Measurements from ENCODE around the gene YLPM1.
"Not testable (repeated sequence)": the region's sequence is repeated elsewhere in the genome, so short reads cannot be mapped to it uniquely, and the experiment has no call there.

The YLPM1 gene

GRCh38 chr14:74762917-74763802 is at the start of gene YLPM1:
YLPM1 (plus strand) TSS chr14:74763316; CDS start chr14:74763490, 174 bp downstream.
- peak; percentile 92 for DNase-seq

GRCh38 chr14:74713395-74713735 is 49.8 kb upstream of the YLPM1 start:
- DNase-seq: no peak

- DNase-seq: no peak
These were observed 42.6 kb upstream of the YLPM1 start for GRCh38 chr14:74720526-74720925.

- no peak for DNase-seq
These were observed 40.0 kb upstream of the YLPM1 start for GRCh38 chr14:74723134-74723533.

- DNase-seq: no peak
These were observed 30.7 kb upstream of the YLPM1 start for GRCh38 chr14:74732387-74732786.

- no peak for DNase-seq
These were observed 29.9 kb upstream of the YLPM1 start for GRCh38 chr14:74733221-74733620.

GRCh38 chr14:74735125-74735524 is 28.0 kb upstream of the YLPM1 start:
- no peak for DNase-seq

- DNase-seq: no peak
These were observed 25.3 kb upstream of the YLPM1 start for GRCh38 chr14:74737753-74738325.

- no peak for DNase-seq
These were observed 23.7 kb upstream of the YLPM1 start for GRCh38 chr14:74739293-74740030.

GRCh38 chr14:74747237-74747636 is 15.9 kb upstream of the YLPM1 start:
- no peak for DNase-seq

GRCh38 chr14:74754157-74754556 is 9.0 kb upstream of the YLPM1 start:
- no peak for DNase-seq

- DNase-seq: no peak
These were observed 8.2 kb upstream of the YLPM1 start for GRCh38 chr14:74754899-74755298.

GRCh38 chr14:74756326-74756725 is 6.8 kb upstream of the YLPM1 start:
- DNase-seq: no peak

- not testable (repeated sequence) for DNase-seq
These were observed 4.6 kb upstream of the YLPM1 start for GRCh38 chr14:74758505-74758904.

GRCh38 chr14:74763803-74764531 is 851 bp downstream of the YLPM1 start:
- DNase-seq: peak; percentile 39

GRCh38 chr14:74765721-74766120 is 2.6 kb downstream of the YLPM1 start:
- DNase-seq: no peak

GRCh38 chr14:74771399-74771798 is 8.3 kb downstream of the YLPM1 start:
- DNase-seq: no peak

- no peak for DNase-seq
These were observed 21.5 kb downstream of the YLPM1 start for GRCh38 chr14:74784634-74785033.

GRCh38 chr14:74785056-74785613 is 22.0 kb downstream of the YLPM1 start:
- no peak for DNase-seq

GRCh38 chr14:74786796-74787315 is 23.7 kb downstream of the YLPM1 start:
- no peak for DNase-seq

GRCh38 chr14:74792249-74793039 is 29.3 kb downstream of the YLPM1 start:
- DNase-seq: no peak
